Adrenal gland (tissue), 12 donors: Measurements from ENCODE around the gene SHMT2. TPM values are rescaled to one million over a fixed set of nuclear protein-coding genes. Genes with fewer than 3 reads are reported as not detected.

Source experiments
- DNase-seq, 7 donors: peaks; one replicate each; pipeline ENCODE4 v3.0.0-alpha.2; 2019 to 2020
- H3K27ac ChIP-seq, 5 donors: fragments of 200-600 bp; sonication (generic) in 4 of 5; 1 replicate in 3 of 5; 2 replicates in 2 of 5; pipeline versions ENCODE4 v1.5.1 to v1.8.0; 2016 to 2020; ENCODE audit warnings: mild to moderate bottlenecking in 1 of 5
- H3K27me3 ChIP-seq: fragments of 200-600 bp; 2 replicates; pipeline ENCODE4 v1.8.0; 2021
- H3K36me3 ChIP-seq, 2 donors: fragments of 200-600 bp; replicated peaks in 1 of 2; 1 replicate in 1 of 2; 2 replicates in 1 of 2; pipeline versions ENCODE4 v1.5.1 to v1.8.0; 2018 to 2022
- H3K4me1 ChIP-seq, 2 donors: fragments of 200-600 bp; replicated peaks in 1 of 2; 1 replicate in 1 of 2; 2 replicates in 1 of 2; pipeline versions ENCODE4 v1.5.1 to v1.8.0; 2018 to 2021
- H3K4me3 ChIP-seq, 4 donors: fragments of 200-600 bp; sonication (generic) in 3 of 4; one replicate each; pipeline ENCODE4 v1.5.1; 2016 to 2018
- H3K9me3 ChIP-seq, 3 donors: fragments of 200-600 bp; sonication (generic) in 1 of 3; replicated peaks in 1 of 3; 1 replicate in 2 of 3; 2 replicates in 1 of 3; pipeline versions ENCODE4 v1.5.1 to v1.8.0; 2016 to 2021
- CTCF ChIP-seq, 6 experiments: fragments of 450-650 bp in 4 of 6; fragments of 200-600 bp in 2 of 6; sonication (generic) in 1 of 6; IDR thresholded peaks; 1 replicate in 5 of 6; 2 replicates in 1 of 6; pipeline versions ENCODE4 v1.5.1 to v1.8.0; 2016 to 2021; ENCODE audit warnings: antibody characterized with exemption in 6 of 6, mild to moderate bottlenecking in 2 of 6, moderate library complexity in 1 of 6
- POLR2A ChIP-seq, 2 donors: fragments of 450-650 bp; IDR thresholded peaks; one replicate each; pipeline ENCODE4 v1.6.1; 2017; ENCODE audit warnings: antibody characterized with exemption in 2 of 2, mild to moderate bottlenecking in 2 of 2, moderate library complexity in 1 of 2
- WGBS, 4 donors: extraction: QIAGEN DNeasy Blood & Tissue Kit in 2 of 4; methylation state at CpG; one replicate each; pipeline versions ENCODE4 v1.1.5 to v1.1.7; 2013 to 2017; 5-methylcytosine and 5-hydroxymethylcytosine counted together
- intact Hi-C, 2 donors: fragments of 100-400 bp; cut with DNase I; formaldehyde crosslinking; loops; one replicate each; pipeline versions ENCODE4 v1.14.1 to v1.15.0; 2022 to 2023
- polyA plus RNA-seq, 3 donors: library from polyadenylated mRNA; stranded (reverse); fragments of 200-250 nt in 2 of 3; fragments of 350-450 nt in 1 of 3; fragmentation: Illumina TruSeq in 1 of 3; extraction: RNeasy Lipid Tissue Mini Kit (QIAGEN cat#74804) in 1 of 3; gene quantifications; one replicate each; pipeline ENCODE4 v1.2.3, GENCODE V29; 2013 to 2014
- total RNA-seq, 9 donors: library from RNA; depleted of rRNA in 4 of 9; stranded (reverse); fragments of >200 nt in 4 of 9; fragments of 120-200 nt in 1 of 9; fragmentation: NEBNext Ultra II Directional in 1 of 9; extraction: Animal tissue kit (Norgen Biotek cat#: 25700) in 1 of 9; gene quantifications; one replicate each; pipeline versions ENCODE4 v1.1.0 to v1.2.4, GENCODE V29; 2013 to 2023
- donor health status: healthy with polysubstance abuse.
- donor health status: Bipolar disorder and iron deficiency.
- donor health status: DM: yes; HTN: yes; CAD: no.
- donor health status: DM: no; HTN: no; CAD: no.
- donor health status: DM: no; HTN: no; CAD: no.
- donor health status: DM: yes; HTN: yes; CAD: no.

Gene SHMT2
- total and polyA plus RNA-seq, 12 donors: 25.2 to 94.7 (median 65.0) TPM

- Histone ChIP-seq H3K4me1 (no peaks in the 10 kb centered on the region), H3K27me3 (no peaks in the 10 kb centered on the region), H3K27ac (peak overlapping the region in 1 of 5 donors; percentile 26), H3K4me3 (no peak overlapping the region), H3K36me3 (peaks cover 0 to 82% of the 10 kb centered on the region in 2 donors), H3K9me3 (no peaks in the 10 kb centered on the region)
- TF ChIP-seq CTCF (IDR thresholded peaks at IDR 0.05) (no peak), POLR2A (IDR thresholded peaks at IDR 0.05) (no peak)
- 69 to 85% (median 82%) methylated on average over 5 of the region's 5 CpGs for WGBS, 4 donors
- intact Hi-C loops: loop anchor here (5.0 to 10.0 kb wide), 2 partner anchors 107 to 114 kb away; partner anchors contain the start of gene NEMP1 (in 1 of the 2)
- DNase-seq: no peak
These were observed 47.9 kb upstream of the SHMT2 start for GRCh38 chr12:57181561-57182155.

DNA sequence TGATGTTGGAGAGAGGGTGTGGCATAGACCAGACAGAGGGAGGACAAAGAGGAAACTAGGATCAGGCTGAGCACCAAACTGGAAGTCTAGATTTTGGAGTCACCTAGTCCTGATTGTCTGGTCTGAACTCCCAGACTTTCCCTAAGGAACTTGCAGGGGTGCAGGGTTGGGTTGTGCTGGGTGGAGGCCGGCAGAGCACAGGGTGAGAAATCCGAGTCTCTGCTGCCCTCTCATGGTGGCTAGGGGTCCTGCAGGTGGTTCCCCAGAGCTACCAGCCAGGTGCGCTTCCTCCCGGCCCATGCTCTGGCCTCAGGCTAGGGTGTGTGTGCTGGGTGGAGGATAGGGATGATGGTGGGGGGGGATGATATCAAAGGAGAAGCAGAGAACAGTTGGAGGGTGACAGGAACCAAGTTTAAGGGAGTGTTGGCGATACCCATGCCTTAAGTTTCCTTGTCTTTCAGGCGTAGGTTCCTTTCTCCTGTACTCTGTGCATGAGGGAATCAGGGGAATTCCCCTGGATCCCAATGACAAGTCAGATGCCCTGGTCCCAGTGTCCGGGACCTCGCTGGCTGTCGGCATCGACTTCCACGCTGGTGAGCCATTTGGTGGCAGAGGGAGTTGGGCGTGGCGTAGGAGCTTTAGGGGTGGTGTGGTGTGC is 46.5 kb upstream of the SHMT2 start:
- no peaks in the 10 kb centered on the region for H3K27me3 ChIP-seq
- H3K36me3 ChIP-seq: peaks cover 0 to 82% of the 10 kb centered on the region in 2 donors
- TF ChIP-seq CTCF (IDR thresholded peaks at IDR 0.05) (peak; percentile 80 to 93 (median 88)), POLR2A (IDR thresholded peaks at IDR 0.05) (no peak)
- intact Hi-C loops: loop anchor here (5.0 to 10.0 kb wide), 2 partner anchors 108 to 116 kb away; partner anchors contain the start of gene NEMP1 (in 1 of the 2)
- 43 to 69% (median 58%) methylated on average over 7 to 13 of the region's 13 CpGs for WGBS, 4 donors
- peak; percentile 64 to 90 (median 77) for DNase-seq
- H3K27ac ChIP-seq: no peak overlapping the region
- no peaks in the 10 kb centered on the region for H3K4me1 ChIP-seq
- no peaks in the 10 kb centered on the region for H3K9me3 ChIP-seq
- H3K4me3 ChIP-seq: no peak overlapping the region

DNA sequence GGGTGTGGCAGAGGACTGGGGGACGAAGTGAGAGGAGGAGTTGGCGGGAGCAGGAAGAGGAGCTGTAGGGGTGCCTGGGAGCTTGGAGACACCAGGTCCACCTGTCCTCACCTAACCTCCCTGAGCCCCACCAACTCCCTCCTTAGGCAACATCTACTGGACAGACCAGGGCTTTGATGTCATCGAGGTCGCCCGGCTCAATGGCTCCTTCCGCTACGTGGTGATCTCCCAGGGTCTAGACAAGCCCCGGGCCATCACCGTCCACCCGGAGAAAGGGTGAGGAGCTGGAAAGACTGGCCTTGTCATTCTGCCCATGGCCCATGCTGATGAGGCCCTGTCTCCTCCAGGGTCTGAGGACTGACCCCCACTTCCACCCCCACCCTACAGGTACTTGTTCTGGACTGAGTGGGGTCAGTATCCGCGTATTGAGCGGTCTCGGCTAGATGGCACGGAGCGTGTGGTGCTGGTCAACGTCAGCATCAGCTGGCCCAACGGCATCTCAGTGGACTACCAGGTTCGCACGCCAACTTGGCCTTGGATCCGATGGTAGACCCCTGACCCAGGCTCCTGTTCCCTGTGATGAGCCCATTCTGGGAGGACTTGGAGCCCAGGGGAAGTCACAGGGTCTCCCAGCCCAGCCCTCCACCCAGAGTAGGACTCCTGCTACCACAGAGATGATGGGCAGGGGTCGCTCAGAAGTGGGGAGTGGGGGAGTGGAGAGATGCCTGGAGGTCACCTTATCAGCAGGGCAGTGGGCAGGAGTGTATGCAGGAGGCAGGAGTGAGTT is 45.4 kb upstream of the SHMT2 start:
- Histone ChIP-seq H3K4me1 (no peaks in the 10 kb centered on the region), H3K9me3 (no peaks in the 10 kb centered on the region), H3K27me3 (no peaks in the 10 kb centered on the region), H3K36me3 (peaks cover 0 to 76% of the 10 kb centered on the region in 2 donors), H3K27ac (no peak overlapping the region), H3K4me3 (no peak overlapping the region)
- DNase-seq: no peak
- 83 to 92% (median 87%) methylated on average over 11 to 22 of the region's 22 CpGs for WGBS, 4 donors
- intact Hi-C loops: loop anchor here (5.0 to 10.0 kb wide), 2 partner anchors 109 to 117 kb away; partner anchors contain the start of gene NEMP1 (in 1 of the 2)
- TF ChIP-seq POLR2A (IDR thresholded peaks at IDR 0.05) (no peak), CTCF (IDR thresholded peaks at IDR 0.05) (no peak)

- H3K4me3 ChIP-seq: no peak overlapping the region
- WGBS, 4 donors: 91 to 93% (median 92%) methylated on average over 15 to 25 of the region's 25 CpGs
- DNase-seq: no peak
- no peaks in the 10 kb centered on the region for H3K9me3 ChIP-seq
- peaks cover 0 to 74% of the 10 kb centered on the region in 2 donors for H3K36me3 ChIP-seq
- H3K4me1 ChIP-seq: no peaks in the 10 kb centered on the region
- no peak overlapping the region for H3K27ac ChIP-seq
- intact Hi-C loops: loop anchor here in 1 of 2 donors (10.0 kb wide), 1 partner anchor 111 kb away; the partner anchor contains the start of gene NEMP1
- TF ChIP-seq CTCF (IDR thresholded peaks at IDR 0.05) (no peak), POLR2A (IDR thresholded peaks at IDR 0.05) (no peak)
- no peaks in the 10 kb centered on the region for H3K27me3 ChIP-seq
These were observed 44.1 kb upstream of the SHMT2 start for GRCh38 chr12:57185403-57185802.
